ENCODE measurements around the gene TP53AIP1.

Gene TP53AIP1

GRCh38 chr11:128888034-128888985, 54.4 kb downstream of the TP53AIP1 start:
- DNase-seq = no peak

- DNase-seq = no peak
These were observed 56.1 kb downstream of the TP53AIP1 start for GRCh38 chr11:128886406-128887124.

Measured in activated CD4-positive, CD25-positive, alpha-beta regulatory T cell (primary cell).